ENCODE measurements around the gene RNF13.

Gene RNF13

GRCh38 chr3:149998946-149999345, 185.9 kb downstream of the RNF13 start:
- no peak overlapping the region for H3K4me3 ChIP-seq (replicated peaks; ENCODE audit: low read depth, low read length)
- TF ChIP-seq, protein P1, sequence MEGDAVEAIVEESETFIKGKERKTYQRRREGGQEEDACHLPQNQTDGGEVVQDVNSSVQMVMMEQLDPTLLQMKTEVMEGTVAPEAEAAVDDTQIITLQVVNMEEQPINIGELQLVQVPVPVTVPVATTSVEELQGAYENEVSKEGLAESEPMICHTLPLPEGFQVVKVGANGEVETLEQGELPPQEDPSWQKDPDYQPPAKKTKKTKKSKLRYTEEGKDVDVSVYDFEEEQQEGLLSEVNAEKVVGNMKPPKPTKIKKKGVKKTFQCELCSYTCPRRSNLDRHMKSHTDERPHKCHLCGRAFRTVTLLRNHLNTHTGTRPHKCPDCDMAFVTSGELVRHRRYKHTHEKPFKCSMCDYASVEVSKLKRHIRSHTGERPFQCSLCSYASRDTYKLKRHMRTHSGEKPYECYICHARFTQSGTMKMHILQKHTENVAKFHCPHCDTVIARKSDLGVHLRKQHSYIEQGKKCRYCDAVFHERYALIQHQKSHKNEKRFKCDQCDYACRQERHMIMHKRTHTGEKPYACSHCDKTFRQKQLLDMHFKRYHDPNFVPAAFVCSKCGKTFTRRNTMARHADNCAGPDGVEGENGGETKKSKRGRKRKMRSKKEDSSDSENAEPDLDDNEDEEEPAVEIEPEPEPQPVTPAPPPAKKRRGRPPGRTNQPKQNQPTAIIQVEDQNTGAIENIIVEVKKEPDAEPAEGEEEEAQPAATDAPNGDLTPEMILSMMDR (IDR thresholded peaks at IDR 0.05; ENCODE audit: low read length, missing control alignments): no peak
- no peak for DNase-seq (ENCODE audit: low read depth)

- H3K4me3 ChIP-seq (replicated peaks; ENCODE audit: low read depth, low read length): no peak overlapping the region
- TF ChIP-seq, protein P1 (IDR thresholded peaks at IDR 0.05; ENCODE audit: low read length, missing control alignments): no peak
- no peak for DNase-seq (ENCODE audit: low read depth)
Measured at GRCh38 chr3:149999421-149999820, 186.4 kb downstream of the RNF13 start.

DNA sequence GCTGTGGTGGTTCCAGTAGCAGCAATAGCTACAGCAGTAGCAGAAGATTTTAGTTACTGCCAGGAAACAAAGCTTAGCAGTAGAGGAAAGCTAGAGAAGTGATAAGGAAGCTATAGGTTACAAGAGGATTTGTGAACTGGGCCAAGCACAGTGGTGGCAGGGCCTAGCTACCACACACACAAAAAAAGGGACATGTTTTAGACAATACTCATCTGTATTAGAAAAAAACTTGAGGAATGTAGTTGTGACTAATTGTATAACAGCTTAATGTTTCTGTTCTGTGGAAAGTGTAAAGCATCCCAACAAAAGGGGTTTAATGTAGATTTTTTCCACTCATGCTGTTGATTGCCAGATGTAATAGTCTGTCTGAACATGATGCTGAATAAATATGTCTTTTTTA, 187.6 kb downstream of the RNF13 start:
- DNase-seq (ENCODE audit: low read depth): no peak
- H3K4me3 ChIP-seq (replicated peaks; ENCODE audit: low read depth, low read length): no peak overlapping the region
- TF ChIP-seq, protein P1 (IDR thresholded peaks at IDR 0.05; ENCODE audit: low read length, missing control alignments): no peak

DNA sequence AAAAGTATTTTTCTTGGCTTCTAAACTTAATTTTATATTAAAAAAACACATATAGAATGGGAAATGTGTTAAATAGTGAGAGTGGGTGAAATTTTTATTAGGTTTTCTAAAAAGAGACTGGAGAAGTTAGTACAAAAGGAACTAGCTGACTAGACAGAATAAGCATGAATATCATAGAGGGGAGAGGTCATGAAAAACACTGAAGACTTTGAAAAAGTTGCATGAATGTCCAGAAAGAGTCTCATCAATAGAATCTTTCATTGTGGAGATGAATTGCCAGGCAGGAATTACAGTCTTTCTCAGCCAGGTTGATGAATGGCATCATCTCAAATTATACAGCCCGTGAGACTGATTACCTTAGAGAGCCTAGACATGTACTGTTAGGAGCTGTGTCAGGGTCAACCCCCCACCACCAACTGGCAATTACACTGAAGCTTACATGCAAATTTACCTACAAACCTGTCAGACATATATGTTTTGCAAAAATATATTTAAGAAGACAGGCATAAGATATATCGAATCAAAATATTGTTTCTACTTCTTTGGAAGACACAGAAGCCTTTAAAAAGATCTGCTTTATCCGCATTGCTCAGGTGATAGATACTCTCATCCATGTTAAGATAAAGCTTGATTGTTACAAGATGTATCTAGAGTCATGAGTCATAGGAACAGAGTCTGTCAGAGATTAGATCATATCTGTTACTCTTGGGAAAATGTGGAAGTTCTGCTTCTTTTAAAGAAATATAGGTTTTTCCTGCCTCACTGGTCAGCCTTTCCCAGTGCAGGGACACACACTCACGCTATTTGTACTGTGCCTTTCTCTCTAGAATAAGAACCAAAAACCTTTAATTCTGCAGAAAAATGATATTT, 192.5 kb downstream of the RNF13 start:
- TF ChIP-seq, protein P1 (IDR thresholded peaks at IDR 0.05; ENCODE audit: low read length, missing control alignments): no peak
- no peak for DNase-seq (ENCODE audit: low read depth)
- no peak overlapping the region for H3K4me3 ChIP-seq (replicated peaks; ENCODE audit: low read depth, low read length)

GRCh38 chr3:150006794-150007193, 193.8 kb downstream of the RNF13 start:
- no peak overlapping the region for H3K4me3 ChIP-seq (replicated peaks; ENCODE audit: low read depth, low read length)
- TF ChIP-seq, protein P1 (IDR thresholded peaks at IDR 0.05; ENCODE audit: low read length, missing control alignments): no peak
- DNase-seq (ENCODE audit: low read depth): no peak
